A673 (cell line): ENCODE data around the gene SEMA4C.

Experiments used
- CTCF ChIP-seq: fragments of 300-800, 200-600 bp; sonication (generic); conservative IDR thresholded peaks from 2 replicates; pipeline ENCODE4 v1.5.1; 2017; ENCODE audit warnings: low read depth, mild to moderate bottlenecking, antibody characterized with exemption, low read length, moderate library complexity, mixed read lengths
- EZH2 ChIP-seq: fragments of 200-600 bp; sonication (generic); IDR thresholded peaks from 2 replicates; pipeline ENCODE4 v1.6.1; 2017; ENCODE audit warnings: borderline replicate concordance, low read depth, mild to moderate bottlenecking, mixed read lengths, antibody characterized with exemption, low read length; ENCODE audit not compliant: poor library complexity, severe bottlenecking

- TF ChIP-seq CTCF (no peak), EZH2 (no peak)
Observed at GRCh38 chr2:96881349-96882195, 11.7 kb upstream of the SEMA4C start.
